ENCODE results near the gene SPINDOC.

SPINDOC gene

GRCh38 chr11:63869171-63869591, 55.9 kb downstream of the SPINDOC start:
- H3K9ac ChIP-seq (ENCODE audit: low read length): no peak overlapping the region; the same call in 1 of the 2 replicates

DNA sequence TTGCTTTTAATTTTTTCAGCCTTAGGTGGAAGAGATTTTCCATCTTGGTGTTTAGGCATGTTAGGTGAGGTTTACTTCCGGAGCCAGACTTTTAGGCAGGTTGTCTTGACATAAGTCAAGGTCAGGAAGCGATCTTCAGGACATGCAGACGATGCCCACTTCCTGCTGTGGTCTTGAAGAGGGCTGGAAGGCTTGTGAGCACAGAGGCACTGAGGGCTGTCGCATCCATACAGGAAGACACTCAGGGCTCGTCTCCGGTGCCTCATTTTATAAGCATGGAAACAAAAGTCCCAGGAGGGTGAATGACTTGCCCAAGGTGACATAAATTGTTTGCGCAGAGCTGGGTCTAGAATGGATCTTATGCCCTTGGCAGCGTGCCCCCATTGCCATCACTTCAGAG, 56.4 kb downstream of the SPINDOC start:
- H2AFZ ChIP-seq (ENCODE audit: low read length): no peak overlapping the region
- peaks cover 42% of the 10 kb centered on the region for H3K79me2 ChIP-seq (ENCODE audit: insufficient read depth, low read length)
- no peaks in the 10 kb centered on the region for H3K9me2 ChIP-seq (ENCODE audit: low read depth, low read length)
- H3K36me3 ChIP-seq (ENCODE audit: insufficient read depth, low read length): peaks cover 34% of the 10 kb centered on the region; the same call in 1 of the 2 replicates
- H3K27ac ChIP-seq (ENCODE audit: low read depth, low read length, poor library complexity, severe bottlenecking): peak overlapping the region; percentile 31
- no peaks in the 10 kb centered on the region for H3K9me3 ChIP-seq (ENCODE audit: low read length)
- H3F3A ChIP-seq (ENCODE audit: insufficient read depth, low read length): no peaks in the 10 kb centered on the region
- TF ChIP-seq EZH2 (IDR thresholded peaks at IDR 0.05; ENCODE audit: borderline replicate concordance, low read length): no peak
- TF ChIP-seq, protein P1, sequence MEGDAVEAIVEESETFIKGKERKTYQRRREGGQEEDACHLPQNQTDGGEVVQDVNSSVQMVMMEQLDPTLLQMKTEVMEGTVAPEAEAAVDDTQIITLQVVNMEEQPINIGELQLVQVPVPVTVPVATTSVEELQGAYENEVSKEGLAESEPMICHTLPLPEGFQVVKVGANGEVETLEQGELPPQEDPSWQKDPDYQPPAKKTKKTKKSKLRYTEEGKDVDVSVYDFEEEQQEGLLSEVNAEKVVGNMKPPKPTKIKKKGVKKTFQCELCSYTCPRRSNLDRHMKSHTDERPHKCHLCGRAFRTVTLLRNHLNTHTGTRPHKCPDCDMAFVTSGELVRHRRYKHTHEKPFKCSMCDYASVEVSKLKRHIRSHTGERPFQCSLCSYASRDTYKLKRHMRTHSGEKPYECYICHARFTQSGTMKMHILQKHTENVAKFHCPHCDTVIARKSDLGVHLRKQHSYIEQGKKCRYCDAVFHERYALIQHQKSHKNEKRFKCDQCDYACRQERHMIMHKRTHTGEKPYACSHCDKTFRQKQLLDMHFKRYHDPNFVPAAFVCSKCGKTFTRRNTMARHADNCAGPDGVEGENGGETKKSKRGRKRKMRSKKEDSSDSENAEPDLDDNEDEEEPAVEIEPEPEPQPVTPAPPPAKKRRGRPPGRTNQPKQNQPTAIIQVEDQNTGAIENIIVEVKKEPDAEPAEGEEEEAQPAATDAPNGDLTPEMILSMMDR (IDR thresholded peaks at IDR 0.05; ENCODE audit: low read length): no peak
- H3K9ac ChIP-seq (ENCODE audit: low read length): no peak overlapping the region; the same call in 1 of the 2 replicates
- H3K4me2 ChIP-seq (ENCODE audit: low read length): peak overlapping the region; percentile 28; the same call in 1 of the 2 replicates
- H3K4me3 ChIP-seq (ENCODE audit: low read depth, low read length, poor library complexity, severe bottlenecking): no peak overlapping the region
- no peaks in the 10 kb centered on the region for H4K20me1 ChIP-seq (ENCODE audit: insufficient read depth, low read length)
- peaks cover 49% of the 10 kb centered on the region for H3K4me1 ChIP-seq (ENCODE audit: insufficient read depth, low read length, severe bottlenecking)
- no peaks in the 10 kb centered on the region for H3K27me3 ChIP-seq (ENCODE audit: insufficient read depth, low read length)

More at GRCh38 chr11:63869171-63869591, 55.9 kb downstream of the SPINDOC start:
- Histone ChIP-seq H3K9me2 (ENCODE audit: low read depth, low read length) (no peaks in the 10 kb centered on the region), H3K79me2 (ENCODE audit: insufficient read depth, low read length) (peaks cover 37% of the 10 kb centered on the region), H3F3A (ENCODE audit: insufficient read depth, low read length) (no peaks in the 10 kb centered on the region), H2AFZ (ENCODE audit: low read length) (no peak overlapping the region), H3K9me3 (ENCODE audit: low read length) (no peaks in the 10 kb centered on the region), H3K4me1 (ENCODE audit: insufficient read depth, low read length, severe bottlenecking) (peaks cover 49% of the 10 kb centered on the region), H3K27ac (ENCODE audit: low read depth, low read length, poor library complexity, severe bottlenecking) (peak overlapping the region; percentile 31), H3K4me2 (ENCODE audit: low read length) (peak overlapping the region; percentile 28; the same call in 1 of the 2 replicates), H3K4me3 (ENCODE audit: low read depth, low read length, poor library complexity, severe bottlenecking) (no peak overlapping the region), H4K20me1 (ENCODE audit: insufficient read depth, low read length) (no peaks in the 10 kb centered on the region), H3K36me3 (ENCODE audit: insufficient read depth, low read length) (peaks cover 34% of the 10 kb centered on the region; the same call in 1 of the 2 replicates), H3K27me3 (ENCODE audit: insufficient read depth, low read length) (no peaks in the 10 kb centered on the region)
- TF ChIP-seq EZH2 (IDR thresholded peaks at IDR 0.05; ENCODE audit: borderline replicate concordance, low read length): no peak
- TF ChIP-seq, protein P1 (IDR thresholded peaks at IDR 0.05; ENCODE audit: low read length): no peak

GRCh38 chr11:63870351-63871140, 57.3 kb downstream of the SPINDOC start:
- Histone ChIP-seq H3K4me1 (ENCODE audit: insufficient read depth, low read length, severe bottlenecking) (peaks cover 41% of the 10 kb centered on the region), H3K9me2 (ENCODE audit: low read depth, low read length) (no peaks in the 10 kb centered on the region), H3K9ac (ENCODE audit: low read length) (no peak overlapping the region), H3K9me3 (ENCODE audit: low read length) (no peaks in the 10 kb centered on the region), H3K27me3 (ENCODE audit: insufficient read depth, low read length) (no peaks in the 10 kb centered on the region), H2AFZ (ENCODE audit: low read length) (no peak overlapping the region), H3K4me3 (ENCODE audit: low read depth, low read length, poor library complexity, severe bottlenecking) (no peak overlapping the region), H4K20me1 (ENCODE audit: insufficient read depth, low read length) (no peaks in the 10 kb centered on the region), H3K27ac (ENCODE audit: low read depth, low read length, poor library complexity, severe bottlenecking) (peak overlapping the region; percentile 53), H3F3A (ENCODE audit: insufficient read depth, low read length) (no peaks in the 10 kb centered on the region), H3K4me2 (ENCODE audit: low read length) (no peak overlapping the region), H3K36me3 (ENCODE audit: insufficient read depth, low read length) (peaks cover 38% of the 10 kb centered on the region; the same call in 1 of the 2 replicates), H3K79me2 (ENCODE audit: insufficient read depth, low read length) (peaks cover 43% of the 10 kb centered on the region)
- TF ChIP-seq, protein P1 (IDR thresholded peaks at IDR 0.05; ENCODE audit: low read length): no peak
- no peak for TF ChIP-seq EZH2 (IDR thresholded peaks at IDR 0.05; ENCODE audit: borderline replicate concordance, low read length)
